Keratinocyte (primary cell): ENCODE results near the gene SMARCA4.

ENCODE experiments used
- EZH2 ChIP-seq: IDR thresholded peaks from one replicate; pipeline ENCODE4 v1.6.1; 2012; ENCODE audit warnings: inconsistent platforms, mild to moderate bottlenecking, low read length, moderate library complexity
- TF ChIP-seq, protein P1 (sequence below), 3 experiments: IDR thresholded peaks in 1 of 3; conservative IDR thresholded peaks in 1 of 3; optimal IDR thresholded peaks in 1 of 3; 2 replicates in 2 of 3; 3 replicates in 1 of 3; pipeline versions ENCODE3 to v1.5.1; 2011; ENCODE audit warnings: low read length in 3 of 3, mild to moderate bottlenecking in 3 of 3, moderate library complexity in 2 of 3, control low read depth in 1 of 3, inconsistent platforms in 1 of 3; ENCODE audit not compliant: insufficient read depth in 2 of 3; ENCODE audit errors: extremely low read depth in 1 of 3

DNA sequence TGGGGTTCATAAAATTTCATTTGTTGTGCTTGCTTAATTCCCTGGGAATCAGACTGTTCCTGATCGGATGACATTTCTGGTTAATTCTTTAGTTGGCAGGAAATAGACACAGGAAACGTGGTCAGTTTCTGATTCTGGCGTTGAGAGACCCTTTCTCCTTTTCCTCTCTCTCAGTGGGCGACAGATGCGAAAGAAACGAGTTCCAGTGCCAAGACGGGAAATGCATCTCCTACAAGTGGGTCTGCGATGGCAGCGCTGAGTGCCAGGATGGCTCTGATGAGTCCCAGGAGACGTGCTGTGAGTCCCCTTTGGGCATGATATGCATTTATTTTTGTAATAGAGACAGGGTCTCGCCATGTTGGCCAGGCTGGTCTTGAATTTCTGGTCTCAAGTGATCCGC is 139.2 kb downstream of the SMARCA4 start:
- TF ChIP-seq, protein P1, sequence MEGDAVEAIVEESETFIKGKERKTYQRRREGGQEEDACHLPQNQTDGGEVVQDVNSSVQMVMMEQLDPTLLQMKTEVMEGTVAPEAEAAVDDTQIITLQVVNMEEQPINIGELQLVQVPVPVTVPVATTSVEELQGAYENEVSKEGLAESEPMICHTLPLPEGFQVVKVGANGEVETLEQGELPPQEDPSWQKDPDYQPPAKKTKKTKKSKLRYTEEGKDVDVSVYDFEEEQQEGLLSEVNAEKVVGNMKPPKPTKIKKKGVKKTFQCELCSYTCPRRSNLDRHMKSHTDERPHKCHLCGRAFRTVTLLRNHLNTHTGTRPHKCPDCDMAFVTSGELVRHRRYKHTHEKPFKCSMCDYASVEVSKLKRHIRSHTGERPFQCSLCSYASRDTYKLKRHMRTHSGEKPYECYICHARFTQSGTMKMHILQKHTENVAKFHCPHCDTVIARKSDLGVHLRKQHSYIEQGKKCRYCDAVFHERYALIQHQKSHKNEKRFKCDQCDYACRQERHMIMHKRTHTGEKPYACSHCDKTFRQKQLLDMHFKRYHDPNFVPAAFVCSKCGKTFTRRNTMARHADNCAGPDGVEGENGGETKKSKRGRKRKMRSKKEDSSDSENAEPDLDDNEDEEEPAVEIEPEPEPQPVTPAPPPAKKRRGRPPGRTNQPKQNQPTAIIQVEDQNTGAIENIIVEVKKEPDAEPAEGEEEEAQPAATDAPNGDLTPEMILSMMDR (optimal IDR thresholded peaks at IDR 0.05 in 1 of 3, IDR thresholded peaks at IDR 0.05 in 1 of 3, conservative IDR thresholded peaks at IDR 0.05 in 1 of 3; ENCODE audit: extremely low read depth in 1 of 3, insufficient read depth in 2 of 3, low read length in 3 of 3): no peak
- no peak for TF ChIP-seq EZH2
